Measurements from ENCODE around the gene SCYGR4.

DNA sequence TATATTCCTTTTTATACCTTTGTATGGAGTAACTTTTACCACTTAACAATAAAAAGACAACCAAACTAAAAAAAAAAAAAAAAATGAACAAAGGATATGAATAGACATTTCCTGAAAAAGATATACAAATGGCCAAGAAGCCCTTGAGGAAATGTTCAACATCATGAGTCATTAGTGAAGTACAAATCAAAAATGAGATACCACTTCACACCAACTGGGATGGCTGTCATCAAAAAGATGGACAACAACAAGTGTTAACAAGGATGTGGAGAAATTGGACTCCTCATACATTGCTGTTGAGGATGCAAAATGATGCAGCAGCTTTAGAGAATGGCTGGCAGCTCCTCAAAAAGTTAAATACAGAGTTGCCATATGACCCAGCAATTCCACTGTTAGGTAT lies 41.2 kb upstream of the SCYGR4 start:
- TF ChIP-seq POLR2A (IDR thresholded peaks at IDR 0.05; ENCODE audit: low read depth, low read length) (no peak), POLR2AphosphoS5 (IDR thresholded peaks at IDR 0.05; ENCODE audit: low read depth, low read length) (no peak), TAF1 (IDR thresholded peaks at IDR 0.05; ENCODE audit: borderline replicate concordance, low read depth, low read length) (no peak)
